Measurements from ENCODE around the gene RBBP8NL. TPM values are rescaled to one million over a fixed set of nuclear protein-coding genes. Genes with fewer than 3 reads are reported as not detected.
"Not testable (repeated sequence)": the region's sequence is repeated elsewhere in the genome, so short reads cannot be mapped to it uniquely, and the experiment has no call there.

RBBP8NL gene
- total RNA-seq, 1 donor from 2014 or later = 0.40 TPM

DNA sequence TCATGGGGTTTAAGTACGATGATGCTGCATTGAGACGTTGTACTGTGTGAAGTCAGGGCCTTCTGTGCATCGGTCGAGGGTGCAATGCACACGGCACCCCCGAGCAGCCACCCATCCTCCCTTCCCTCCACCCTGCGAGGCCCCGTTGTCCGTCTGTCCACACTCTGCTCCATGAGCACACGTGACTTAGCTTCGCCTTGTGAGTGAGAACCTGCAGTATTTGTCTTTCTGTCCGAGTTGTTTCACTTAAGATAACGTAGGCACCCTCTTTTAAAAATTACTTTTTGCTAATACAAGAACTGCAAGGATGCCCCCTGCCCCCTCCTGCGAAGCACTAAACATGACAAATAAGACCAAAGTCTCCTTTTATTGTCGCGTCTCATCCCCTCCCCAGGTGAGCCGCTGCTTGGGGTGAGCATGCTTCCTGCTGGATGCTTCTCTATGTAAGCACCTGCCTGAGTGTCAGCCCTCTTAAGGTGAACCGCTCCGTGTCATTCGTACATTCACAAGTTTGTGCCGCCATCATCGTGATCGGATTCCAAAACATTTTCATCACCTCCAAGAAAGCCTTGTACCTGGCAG lies 3.6 kb upstream of the RBBP8NL start:
- H3K4me3 ChIP-seq (ENCODE audit: low read depth, low read length) = no peak overlapping the region
- DNase-seq (ENCODE audit: low read depth) = no peak
- TF ChIP-seq, protein P1, sequence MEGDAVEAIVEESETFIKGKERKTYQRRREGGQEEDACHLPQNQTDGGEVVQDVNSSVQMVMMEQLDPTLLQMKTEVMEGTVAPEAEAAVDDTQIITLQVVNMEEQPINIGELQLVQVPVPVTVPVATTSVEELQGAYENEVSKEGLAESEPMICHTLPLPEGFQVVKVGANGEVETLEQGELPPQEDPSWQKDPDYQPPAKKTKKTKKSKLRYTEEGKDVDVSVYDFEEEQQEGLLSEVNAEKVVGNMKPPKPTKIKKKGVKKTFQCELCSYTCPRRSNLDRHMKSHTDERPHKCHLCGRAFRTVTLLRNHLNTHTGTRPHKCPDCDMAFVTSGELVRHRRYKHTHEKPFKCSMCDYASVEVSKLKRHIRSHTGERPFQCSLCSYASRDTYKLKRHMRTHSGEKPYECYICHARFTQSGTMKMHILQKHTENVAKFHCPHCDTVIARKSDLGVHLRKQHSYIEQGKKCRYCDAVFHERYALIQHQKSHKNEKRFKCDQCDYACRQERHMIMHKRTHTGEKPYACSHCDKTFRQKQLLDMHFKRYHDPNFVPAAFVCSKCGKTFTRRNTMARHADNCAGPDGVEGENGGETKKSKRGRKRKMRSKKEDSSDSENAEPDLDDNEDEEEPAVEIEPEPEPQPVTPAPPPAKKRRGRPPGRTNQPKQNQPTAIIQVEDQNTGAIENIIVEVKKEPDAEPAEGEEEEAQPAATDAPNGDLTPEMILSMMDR (conservative IDR thresholded peaks at IDR 0.05; ENCODE audit: low read depth, low read length) = no peak

DNA sequence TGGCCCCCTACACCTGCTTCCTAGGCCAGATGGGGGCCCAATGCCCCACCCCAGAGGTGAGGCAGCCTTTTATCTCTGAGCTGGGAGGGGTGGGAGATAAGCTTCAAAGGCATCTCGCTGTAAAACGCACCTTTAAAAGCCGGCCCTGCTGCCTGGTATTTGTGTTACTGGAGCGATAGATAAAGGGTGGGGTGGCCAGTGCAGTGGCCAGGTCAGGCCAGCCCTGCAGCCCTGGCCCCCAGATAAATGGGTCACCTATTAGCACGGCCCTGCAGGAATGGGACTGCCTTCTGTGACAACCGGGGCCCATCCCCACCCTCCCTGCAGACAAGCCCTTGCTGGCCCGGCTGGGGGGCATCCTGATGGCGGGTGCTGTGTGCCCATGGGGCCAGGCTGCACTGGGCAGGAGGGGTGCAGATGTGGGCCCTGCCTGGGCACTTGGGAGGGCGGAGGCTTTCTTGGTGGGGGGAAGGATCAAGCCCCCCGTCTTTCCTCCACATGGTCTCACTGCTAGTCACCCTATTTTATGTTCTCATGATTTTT lies 3.0 kb upstream of the RBBP8NL start:
- TF ChIP-seq, protein P1 (conservative IDR thresholded peaks at IDR 0.05; ENCODE audit: low read depth, low read length) = no peak
- no peak for DNase-seq (ENCODE audit: low read depth)
- no peak overlapping the region for H3K4me3 ChIP-seq (ENCODE audit: low read depth, low read length)

DNA sequence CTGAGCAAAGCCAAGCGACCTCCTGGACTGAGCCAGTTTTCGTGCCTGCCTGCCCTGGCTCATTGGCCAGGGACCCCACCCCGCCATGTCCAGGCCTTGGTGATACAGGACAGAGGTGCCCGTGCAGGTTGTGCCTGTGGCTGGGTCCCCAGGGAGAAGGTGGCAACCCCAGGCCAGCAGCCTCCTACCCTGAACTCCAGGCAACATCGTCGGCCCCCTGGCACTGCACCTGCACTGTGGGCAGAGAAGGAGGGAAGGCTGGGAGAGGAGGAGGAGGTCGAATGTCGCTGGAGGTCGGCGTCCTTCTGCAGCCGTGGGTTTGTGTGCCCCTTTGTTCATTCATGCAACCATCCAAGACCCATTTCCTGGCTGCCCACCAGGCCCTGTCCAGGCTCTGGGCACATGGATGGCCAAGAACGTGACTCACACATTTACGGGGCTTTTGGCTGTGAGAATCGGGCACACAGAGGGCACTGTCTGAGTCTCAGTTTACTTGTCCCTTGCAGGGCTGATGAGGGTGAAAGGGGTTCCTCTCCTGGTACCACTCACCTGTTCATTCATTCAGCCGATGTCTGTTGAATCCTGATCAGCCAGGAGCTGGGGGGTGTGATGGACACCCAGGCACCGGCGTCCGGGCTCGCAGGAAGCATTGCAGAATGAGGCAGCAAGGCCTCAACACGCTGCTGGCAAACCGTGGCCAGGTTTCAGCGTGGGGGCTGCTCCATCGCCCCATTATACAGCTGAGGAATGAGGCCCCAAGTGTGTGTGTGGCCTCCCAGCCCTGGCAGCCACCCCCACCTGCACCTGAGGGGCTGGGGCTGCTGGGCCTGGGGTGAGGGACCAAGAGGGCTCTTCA lies 2.3 kb upstream of the RBBP8NL start:
- H3K4me3 ChIP-seq (ENCODE audit: low read depth, low read length) = no peak overlapping the region
- TF ChIP-seq, protein P1 (conservative IDR thresholded peaks at IDR 0.05; ENCODE audit: low read depth, low read length) = no peak
- no peak for DNase-seq (ENCODE audit: low read depth)

DNA sequence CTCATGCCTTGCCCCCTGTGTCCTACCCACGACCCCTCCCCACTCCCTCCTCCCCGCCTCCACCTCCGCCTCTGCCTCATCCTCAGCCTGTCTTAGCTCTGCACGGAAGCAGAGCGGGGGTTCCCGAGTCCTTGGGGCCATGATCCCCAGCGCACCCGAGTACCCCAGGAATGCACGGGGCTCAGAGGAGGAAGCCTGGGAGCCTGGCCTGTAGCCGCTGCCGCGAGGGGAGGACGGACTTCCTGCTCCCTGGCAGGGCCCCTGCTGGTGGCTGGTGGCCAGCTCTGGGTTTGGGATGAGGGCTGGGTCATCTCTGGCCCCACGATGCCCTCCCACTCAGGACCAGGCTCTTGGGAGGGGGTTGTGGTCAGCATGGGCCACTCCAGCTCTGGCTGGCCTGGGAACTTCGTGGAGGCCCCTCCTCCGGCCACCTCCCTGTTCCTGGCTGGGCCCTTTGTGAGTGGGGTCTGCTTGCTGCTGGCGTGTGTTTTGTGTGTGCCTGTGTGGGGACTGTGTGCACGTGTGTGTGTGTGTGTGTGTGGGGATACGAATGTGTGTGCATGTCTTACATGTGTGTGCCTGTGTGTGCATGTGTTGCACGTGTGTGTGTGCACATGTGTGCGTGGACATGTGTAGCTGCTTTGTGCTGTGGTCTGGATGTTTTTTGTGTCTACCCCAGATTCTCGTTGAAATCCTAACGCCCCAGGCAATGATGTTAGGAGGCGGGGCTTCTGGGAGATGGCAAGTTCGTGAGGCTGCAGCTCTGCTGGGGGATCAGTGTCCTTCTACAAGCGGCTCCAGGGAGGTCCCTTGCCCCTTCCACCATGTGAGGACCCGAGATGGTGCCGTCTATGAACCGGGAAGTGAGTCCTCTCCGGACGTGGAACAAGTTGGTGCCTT lies 1.3 kb upstream of the RBBP8NL start:
- DNase-seq (ENCODE audit: low read depth) = no peak
- TF ChIP-seq, protein P1 (conservative IDR thresholded peaks at IDR 0.05; ENCODE audit: low read depth, low read length) = no peak
- no peak overlapping the region for H3K4me3 ChIP-seq (ENCODE audit: low read depth, low read length)

DNA sequence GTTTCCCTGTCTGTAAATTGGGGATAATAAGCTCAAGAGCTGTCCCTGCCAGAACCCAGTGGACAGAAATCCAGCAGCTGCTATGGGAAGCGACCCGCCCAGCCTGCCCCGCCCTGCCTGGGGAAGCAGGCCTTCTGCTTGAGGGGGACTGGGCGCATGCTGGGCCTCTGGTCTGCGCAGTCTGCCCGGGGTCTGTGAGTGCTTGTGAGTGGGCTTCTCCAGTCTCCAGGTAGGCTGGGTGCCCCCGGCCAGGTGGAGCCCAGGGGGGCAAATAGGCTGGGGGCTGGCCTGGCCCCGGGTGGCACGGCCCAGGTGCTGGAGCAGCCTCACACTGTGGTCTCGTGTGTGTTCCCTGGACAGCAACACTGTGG lies 648 bp upstream of the RBBP8NL start:
- DNase-seq (ENCODE audit: low read depth) = no peak
- H3K4me3 ChIP-seq (ENCODE audit: low read depth, low read length) = no peak overlapping the region
- TF ChIP-seq, protein P1 (conservative IDR thresholded peaks at IDR 0.05; ENCODE audit: low read depth, low read length) = no peak

DNA sequence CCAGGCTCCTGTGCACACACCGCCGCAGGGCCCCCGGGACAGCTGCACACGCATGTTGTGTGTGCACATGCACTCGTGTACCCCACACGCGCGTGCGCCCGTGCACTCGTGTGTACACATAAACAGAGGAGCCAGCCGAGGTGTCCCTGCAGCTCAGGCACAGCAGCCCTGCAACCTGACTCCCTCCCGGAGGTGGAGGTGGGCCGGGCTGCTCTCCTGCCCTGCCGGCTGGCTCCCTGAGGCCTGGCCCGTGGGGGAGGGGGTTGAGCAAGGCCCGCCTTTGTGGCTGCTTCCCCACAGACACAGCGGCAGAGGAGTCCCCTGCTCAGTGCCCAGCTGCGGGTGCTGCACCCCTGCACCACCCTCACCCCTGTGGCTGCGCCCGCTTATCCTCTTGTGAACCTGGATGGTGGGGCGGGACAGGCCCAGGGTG lies 624 bp downstream of the RBBP8NL start:
- no peak overlapping the region for H3K4me3 ChIP-seq (ENCODE audit: low read depth, low read length)
- TF ChIP-seq, protein P1 (conservative IDR thresholded peaks at IDR 0.05; ENCODE audit: low read depth, low read length) = no peak
- DNase-seq (ENCODE audit: low read depth) = no peak

DNA sequence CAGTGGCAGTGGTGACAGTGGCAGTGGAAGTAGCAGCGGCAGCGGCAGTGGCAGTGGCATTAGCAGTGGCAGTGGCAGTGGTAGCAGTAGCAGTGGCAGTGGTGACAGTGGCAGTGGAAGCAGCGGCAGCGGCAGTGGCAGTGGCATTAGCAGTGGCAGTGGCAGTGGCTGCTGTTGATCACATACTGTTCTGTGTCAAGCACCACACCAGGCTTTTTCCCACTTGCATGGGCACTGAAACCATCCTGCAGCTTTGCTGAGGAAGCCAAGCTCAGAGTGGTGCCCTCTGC lies 1.3 kb downstream of the RBBP8NL start:
- not testable (repeated sequence) for DNase-seq (ENCODE audit: low read depth); H3K4me3 ChIP-seq (ENCODE audit: low read depth, low read length)

All from epithelial cell of proximal tubule (primary cell).